SKM-1 treated with dmso at 0.1 percent for 144 hours (cell line): ENCODE measurements around the gene KBTBD8.

ENCODE experiments used
- DNase-seq: peaks from one replicate; lab custom pipeline; 2025; ENCODE audit not compliant: unreplicated experiment; lab: John Stamatoyannopoulos, UW

KBTBD8 gene

DNA sequence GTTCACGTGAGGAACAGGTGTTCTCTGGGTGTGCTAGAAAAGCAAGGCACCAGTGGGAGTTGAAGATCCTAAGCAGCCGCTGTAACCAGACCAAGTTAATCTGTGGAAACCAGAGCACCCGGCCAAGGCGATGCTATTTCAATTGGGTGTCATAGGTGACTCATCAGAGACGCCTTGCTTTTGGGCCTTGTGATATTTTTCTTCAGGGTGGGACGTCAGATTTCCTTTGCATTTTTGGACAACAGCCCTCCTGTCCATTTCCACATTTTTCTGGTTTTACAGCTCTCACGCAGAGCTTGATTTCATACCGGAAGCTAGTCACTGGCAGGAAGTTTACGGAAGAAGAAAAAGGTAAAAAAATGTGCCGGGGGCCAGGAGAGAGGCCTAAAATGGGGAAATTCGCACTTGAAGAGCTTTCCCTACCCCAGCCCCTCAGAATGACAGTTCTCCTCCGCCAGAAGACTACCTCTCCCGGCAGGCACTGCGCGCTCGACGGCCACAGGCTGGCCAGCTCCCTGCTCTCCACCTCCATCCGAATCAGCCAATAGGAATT is 471 bp upstream of the KBTBD8 start:
- no peak for DNase-seq

DNA sequence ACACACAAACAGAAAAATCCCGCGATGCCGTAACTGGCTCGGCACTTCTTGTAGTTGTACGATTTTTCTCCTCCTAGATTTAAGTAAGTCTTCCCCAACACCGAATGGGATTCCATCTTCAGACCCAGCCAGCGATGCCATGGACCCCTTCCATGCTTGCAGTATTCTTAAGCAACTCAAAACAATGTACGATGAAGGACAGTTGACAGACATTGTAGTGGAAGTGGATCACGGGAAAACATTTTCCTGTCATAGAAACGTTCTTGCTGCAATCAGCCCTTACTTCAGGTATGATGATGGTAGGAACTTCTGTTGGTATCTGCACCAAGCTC is 763 bp downstream of the KBTBD8 start:
- DNase-seq = no peak

DNA sequence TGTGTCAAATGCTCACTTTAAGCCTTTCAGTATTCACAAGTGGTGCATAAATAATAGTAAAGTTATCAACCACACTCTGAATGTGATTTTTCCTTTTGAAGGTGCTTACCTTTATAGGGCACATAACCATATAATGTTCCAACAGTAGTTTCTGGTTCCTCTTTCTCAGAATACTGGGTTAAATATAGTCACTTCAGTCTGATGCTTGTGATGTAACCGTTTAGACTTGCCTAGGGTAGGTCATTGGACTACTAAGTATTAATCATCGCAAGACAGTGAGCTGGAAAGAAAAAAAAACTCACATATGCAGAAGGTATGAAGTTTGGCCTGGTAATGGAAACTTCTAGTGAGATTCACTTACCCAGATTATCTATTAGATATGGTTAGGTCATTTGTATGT is 1.9 kb downstream of the KBTBD8 start:
- DNase-seq = peak; percentile 89

DNA sequence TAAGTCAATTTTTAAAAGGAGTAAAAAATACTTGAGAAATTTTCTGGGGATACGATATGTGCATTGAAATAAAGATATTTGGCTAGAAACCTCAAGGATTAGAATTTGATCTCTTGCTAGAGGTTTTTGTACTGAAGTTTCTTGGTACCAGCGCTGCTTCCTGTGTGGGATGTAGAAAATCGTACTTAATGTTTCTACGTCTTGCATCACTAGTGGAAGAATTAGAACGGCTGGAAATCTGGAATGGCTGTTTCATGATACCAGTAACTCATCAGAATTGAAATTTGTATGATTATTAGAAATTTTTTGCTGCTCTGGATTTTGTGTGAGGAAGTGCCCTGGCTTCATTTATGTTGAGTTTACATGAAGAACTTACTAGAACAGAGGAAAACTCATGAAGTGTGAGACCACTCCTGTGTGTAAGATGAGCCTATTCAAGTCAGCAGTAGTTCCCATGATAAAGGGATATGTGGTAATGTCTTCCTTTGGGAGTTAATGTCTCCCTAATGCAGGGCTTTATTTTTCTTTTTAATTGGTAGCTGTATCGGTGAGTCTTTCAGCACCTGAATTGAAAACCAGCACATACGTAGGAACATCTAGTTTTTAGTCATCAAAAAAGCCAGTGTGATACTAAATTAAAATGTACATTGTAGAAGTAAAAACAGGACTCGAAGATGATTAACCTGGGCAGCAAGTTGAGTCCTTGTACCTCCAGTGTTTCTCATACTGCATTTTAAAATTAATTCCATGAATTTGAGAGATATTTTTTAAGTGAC is 3.2 kb downstream of the KBTBD8 start:
- no peak for DNase-seq

DNA sequence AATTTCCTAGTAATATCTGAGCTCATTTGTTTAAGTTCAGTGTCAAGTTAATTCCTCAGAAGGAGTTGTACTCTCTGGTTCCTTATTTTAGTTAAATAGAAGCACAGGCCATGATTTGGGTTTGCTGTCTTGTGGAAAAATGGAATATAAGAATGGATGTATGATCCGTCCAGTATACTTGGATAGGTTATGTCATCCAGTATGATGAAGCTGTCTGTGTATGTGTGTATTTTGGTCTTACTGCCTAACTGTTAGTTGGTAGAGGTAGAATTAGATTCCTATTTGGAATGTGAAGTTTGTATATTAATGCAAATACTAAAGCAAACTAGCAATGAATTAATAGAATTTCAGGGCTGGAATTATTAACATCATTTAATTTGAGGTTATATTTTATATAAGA is 7.9 kb downstream of the KBTBD8 start:
- no peak for DNase-seq

DNA sequence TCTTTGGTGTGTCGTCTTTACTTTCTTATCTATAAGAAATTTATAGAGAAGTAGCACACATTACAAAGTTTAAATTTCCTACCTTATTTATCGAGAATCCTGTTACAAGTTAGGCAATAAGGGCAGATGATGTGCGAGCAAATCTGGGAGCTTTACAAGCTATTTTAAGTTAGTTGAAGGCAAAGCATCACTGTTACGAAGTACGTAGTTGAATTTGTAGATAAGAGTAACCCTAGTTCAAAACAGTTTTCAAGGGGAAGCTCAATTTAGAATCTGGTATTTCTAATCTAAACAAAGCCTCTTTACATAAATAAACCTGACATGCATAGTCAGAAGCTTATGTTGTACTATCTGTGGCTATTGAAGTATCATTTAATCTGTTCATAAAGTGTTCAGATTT is 8.4 kb downstream of the KBTBD8 start:
- no peak for DNase-seq

DNA sequence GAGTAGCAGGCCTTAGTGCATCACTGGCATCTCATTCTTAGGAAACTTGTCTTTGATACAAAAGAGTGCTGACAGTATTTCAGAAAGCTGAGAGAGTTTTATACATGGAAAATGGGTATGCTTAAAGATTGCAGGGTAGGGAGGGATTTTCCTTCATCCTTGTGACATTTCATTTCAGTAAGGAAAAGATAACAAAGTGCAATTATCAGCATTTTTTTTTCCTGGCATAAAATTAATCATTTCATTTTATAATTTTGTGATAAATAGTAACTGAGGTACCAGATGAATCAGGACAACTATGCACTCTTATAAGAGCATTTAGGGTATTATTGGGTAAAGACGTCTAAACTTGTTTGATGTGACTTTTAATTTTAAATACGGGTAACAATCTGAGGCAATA is 10.3 kb downstream of the KBTBD8 start:
- no peak for DNase-seq

DNA sequence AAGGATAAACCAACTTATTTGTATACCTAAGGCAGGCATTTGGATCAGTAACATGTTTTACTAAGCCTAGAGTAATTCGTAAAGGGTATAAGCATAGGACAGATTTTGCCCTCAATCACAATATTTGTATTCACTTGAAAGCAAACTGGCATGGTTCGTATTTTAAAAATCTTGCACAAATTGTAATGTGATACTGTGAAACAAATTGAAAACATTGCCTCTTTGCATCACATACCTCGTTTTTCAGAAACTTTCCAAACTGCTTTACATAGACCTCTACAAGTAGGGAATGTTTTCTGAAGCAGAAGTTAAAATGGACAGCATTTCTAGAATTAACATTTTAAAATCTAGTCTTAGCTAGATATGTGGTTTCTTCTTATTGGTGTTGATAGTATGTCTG is 11.6 kb downstream of the KBTBD8 start:
- no peak for DNase-seq

DNA sequence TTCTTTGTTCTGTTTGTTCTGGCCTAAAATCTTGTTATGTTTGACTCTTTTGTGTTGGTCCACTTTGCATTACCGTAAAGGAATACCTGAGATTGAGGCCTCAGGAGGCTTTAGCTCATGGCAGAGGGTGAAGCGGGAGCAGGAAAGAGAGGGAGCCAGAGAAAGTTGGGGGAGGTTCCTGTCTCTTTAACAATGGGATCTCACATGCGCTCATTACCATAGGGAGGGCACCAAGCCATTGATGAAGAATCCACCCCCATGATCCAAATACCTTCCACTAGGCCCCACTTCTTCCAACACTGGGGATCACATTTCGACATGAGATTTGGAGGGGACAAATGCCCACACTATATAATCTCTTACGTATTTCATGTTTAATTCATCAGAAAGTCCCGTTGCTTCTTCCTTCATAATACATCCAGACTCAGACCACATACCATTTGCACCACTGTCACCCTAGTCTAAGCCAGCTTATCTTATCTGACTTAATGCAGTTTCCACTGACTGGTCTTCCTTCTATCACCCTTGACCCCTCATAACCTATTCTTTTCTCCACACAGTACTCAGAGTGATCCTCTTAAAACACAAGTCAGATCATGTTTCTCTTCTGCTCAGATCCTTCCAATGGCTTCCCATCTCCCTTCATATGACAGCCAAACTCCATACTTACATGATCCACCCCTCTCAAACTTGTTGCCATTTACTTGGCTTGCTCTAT is 13.5 kb downstream of the KBTBD8 start:
- no peak for DNase-seq

DNA sequence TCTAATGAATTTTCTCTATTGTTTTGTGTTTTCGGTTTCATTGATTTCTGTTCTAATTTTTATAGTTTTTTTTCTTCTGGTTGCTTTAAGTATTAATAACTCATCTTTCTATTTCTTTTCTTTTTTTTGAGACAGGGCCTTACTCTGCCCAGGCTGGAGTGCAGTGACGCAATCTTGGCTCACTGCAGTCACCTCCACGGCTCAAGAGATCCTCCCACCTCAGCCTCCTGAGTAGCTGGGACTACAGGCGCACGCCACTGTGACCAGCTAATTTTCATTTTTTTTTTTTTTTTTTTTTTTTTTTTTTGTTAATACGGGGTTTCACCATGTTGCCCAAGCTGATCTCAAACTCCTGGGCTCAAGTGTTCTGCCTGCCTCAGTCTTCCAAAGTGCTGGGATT is 14.5 kb downstream of the KBTBD8 start:
- no peak for DNase-seq

DNA sequence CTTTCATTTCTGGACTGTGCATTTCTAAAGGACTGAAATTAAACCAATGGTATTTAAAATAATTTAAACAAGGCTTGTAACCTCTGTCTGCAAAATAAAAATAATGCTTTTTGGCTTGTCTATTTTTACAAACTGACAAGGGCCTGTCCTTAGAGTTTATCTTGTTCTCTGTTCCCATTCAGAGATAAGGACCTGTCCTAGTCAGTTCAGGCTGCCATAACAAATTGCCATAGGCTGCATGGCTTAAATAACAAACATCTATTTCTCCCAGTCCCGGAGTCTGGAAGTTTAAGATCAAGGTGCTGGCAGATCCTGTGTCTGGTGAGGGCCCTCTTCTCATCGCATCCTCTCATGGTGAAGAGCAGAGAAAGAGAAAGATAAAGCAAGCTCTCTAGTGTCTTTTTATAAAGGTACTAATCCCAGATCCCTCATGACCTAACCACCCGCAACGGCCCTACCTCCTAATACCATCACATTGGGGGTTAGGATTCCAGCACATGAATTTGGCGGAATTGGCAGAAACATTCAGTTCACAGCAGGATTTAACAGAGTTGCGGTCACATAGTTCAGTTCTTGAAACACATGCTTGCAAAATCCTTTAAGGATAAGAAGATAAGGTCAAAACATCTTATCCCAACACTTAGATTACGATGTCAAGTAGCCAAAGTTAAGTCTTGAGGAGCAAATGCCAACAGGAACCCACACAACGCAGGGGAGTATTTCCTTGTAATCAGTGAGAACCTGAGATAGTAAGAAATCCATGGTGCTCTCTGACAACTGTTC is 17.8 kb downstream of the KBTBD8 start:
- no peak for DNase-seq

DNA sequence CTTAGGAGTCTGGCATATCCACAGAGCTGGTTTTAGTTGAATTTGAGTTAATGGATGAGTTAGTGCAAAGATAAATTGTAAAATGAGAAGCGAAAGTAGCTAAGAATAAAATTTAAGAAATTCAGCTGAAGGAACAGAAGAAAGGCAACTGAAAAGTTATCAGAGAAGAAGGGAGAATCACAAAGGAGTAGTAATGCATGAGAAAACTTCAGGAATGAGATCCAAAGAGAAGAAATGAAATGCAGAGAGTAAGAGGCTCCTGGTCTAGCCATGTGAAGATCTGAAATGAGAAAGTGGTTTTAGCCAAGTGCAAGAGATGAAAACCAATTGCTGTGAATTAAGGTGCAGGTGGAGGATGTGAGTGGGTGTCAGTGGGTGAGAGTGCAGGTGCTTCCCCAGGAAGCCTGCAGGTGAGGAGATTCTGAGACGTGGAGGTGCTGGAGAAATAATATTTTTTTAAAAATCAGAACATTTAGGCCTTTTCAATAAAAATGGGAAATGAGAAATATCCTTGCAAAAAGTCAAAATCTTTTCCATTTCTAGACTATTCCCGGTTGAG is 18.5 kb downstream of the KBTBD8 start:
- no peak for DNase-seq

DNA sequence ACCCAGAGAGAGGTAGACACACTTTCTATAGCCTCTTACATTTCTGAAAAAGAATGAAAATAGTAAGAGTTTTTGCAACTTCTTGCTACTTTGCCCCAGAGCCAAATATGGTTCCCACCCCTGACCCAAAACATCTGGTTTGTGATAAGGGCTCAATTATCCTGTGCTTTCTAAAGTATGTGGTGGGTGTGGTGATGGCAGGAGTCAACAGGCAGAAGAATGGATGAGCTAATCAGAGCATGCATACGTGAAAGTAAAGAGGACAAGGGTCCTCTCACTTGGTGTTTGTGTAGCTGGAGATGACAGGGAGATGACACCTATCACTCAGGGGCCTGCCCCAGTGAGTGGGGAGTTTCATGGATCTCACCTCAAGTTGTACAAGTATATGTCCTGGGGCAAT is 19.1 kb downstream of the KBTBD8 start:
- no peak for DNase-seq

DNA sequence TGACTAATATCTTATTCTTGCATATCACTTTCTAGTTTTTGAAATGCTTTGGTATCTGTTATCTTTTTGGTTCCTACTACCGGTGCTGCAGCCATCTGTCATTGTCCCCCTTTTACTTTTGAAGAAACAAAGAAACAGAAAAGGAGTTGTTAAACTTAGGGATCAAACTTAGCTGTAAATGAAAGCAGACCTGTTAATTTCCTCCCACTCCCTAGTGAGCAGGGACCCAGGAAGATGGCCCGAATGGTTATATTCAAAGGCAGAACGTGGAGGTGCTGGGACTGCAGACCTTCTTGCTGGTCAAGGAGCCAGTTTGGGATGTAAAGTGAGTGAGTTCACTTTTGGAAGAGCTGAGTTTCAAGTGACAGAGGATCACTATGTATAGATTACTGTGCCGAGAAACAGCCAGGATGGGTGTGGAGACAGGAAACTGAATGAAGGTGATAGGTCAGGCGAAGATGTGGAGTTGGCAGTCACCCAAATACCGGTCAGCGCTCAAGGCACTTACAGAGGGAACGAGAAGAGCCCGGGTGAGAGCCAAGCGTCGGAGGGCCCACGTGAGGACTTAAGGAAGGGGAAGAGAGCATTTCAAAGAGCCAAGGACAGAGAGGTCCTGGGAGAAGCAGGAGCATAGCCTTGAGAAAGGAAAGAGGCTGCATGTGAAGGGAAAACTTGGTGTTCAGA is 20.1 kb downstream of the KBTBD8 start:
- no peak for DNase-seq

DNA sequence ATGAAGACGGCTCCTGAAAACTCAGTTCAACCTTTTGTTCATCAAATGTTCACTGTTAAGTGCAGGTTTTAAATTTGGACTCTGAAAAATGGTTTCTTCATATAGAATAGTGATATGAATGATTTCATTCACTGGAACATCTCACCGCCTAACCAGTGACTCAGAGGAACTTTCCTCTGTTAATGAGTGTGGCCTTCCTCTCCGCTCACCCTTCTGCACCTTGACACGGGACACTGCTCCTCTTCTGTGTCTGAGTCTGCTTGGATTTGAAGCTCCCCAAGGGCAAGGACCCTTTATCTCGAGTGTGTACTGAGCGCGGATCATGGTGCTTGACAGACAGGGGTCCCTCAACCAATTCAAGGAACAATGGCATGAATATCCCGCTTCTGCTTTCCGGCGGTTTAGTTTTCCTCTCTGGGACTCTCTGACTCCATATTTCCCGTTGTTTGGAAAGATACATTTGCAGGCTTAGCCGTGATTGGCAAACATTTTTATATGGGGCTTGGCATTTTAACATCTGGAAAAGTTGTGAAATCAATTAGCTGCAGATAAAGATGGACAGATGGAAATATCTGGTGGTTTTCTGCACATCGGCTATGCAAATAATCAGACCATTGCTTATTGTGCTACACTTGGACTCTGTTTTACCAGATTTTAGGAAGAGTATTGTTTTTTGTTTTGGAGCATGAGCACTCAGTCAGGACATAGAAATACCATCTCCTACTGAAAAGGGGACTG is 20.9 kb downstream of the KBTBD8 start:
- no peak for DNase-seq

DNA sequence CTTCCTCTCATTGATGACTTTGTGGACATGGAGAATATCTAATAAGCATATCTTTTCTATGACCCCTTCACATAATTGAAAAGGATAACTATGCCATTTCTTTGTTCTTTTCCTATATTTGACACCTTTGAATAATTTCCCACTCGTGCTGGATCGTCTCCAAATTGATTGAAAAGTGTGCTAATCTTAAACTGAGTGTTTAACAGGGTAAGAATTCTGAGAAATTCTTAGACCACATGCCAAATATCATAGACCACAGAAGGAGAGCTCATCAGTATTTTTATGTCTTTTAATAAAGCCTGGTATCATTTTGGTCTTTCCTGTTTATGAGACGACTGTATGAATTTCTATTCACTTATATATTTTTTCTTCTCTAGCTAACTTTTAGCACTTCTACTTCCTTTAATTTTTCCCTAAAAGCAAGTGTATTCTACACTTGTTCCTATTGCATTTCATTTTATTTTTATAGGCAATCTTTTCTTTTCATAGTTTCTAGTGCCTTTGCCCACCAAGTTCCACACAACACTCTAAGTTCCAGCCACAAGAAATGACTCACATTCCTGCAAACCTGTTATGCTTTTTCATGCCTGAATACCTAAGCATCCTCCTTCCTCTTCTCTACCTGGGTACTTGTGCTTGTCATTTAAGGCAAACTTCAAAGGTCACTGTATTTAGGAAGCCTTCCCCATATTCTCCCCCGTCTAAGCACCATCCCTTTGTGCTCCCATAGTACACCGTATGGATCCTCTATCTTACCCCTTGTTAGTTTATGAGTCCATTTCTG is 30.1 kb downstream of the KBTBD8 start:
- DNase-seq = no peak

DNA sequence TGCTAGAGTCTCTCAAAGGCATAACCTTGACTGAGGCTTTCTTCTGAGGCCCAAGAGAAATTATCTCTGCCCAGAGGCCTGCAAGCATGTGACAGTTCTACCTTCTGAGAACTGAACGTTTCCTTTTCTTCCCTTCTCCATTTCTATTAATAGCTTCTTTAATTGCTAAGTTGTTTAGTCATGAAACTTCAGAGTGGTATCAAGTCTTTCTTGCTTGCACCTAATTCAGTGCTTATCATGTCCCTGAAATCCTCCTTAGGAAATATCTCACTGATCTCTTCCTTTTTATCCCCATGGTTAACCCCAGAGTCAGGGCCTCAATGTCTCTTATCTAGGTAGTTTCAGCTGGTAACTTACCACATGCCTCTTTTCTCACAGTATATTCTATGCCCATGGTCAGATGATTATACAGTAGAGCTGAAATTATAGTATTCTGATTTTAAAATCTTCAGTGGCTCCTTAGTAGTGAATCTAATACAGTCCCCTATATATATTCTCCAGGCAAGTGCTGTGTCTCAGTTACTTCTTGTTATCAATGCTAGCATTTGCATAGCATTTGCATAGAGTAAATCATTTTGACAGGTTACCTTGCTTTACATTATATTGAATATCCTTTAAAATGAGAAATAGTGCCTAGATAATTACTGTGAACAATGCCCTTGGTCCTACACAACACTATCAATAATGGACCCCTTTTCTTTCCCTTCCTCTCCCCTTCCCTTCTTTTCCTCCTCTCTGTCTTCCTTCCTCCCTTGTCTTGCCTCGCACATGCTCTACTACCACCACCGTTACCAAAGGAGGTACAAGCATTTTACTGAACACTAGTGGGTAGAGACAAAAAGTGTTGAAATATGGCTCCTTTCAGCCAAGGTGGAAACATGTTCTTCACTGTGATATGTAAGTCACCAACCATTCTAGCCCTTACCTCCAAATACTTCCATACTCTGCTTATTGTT is 33.0 kb downstream of the KBTBD8 start:
- DNase-seq = peak; percentile 7

DNA sequence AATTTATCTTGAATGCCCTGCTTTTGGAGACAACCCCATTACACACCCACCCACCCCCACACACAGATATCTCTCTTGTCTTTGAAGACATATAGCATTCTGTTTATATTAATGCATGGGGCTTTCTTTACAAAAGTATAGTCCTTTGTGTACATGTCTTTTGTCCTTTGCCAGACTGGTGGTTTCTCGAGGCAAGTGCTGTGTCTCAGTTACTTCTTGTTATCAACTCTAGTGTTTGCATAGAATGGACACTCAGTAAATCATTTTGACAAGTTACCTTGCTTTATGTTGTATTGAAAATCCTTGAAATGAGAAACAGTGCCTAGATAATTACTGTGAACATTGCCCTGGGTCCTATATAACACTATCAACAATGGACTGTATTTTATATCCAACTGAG is 33.9 kb downstream of the KBTBD8 start:
- DNase-seq = no peak
